GM15510 (cell line): ENCODE data around the gene BRIP1.

Source experiments
- POLR2A ChIP-seq: IDR thresholded peaks from 3 replicates; pipeline ENCODE4 v1.6.1; 2011; ENCODE audit warnings: borderline replicate concordance; ENCODE audit not compliant: insufficient read length; ENCODE audit errors: extremely low read depth

Gene BRIP1

GRCh38 chr17:61639818-61640217 is 223.5 kb downstream of the BRIP1 start:
- no peak for TF ChIP-seq POLR2A

- no peak for TF ChIP-seq POLR2A
Observed at GRCh38 chr17:61638087-61638486, 225.2 kb downstream of the BRIP1 start.

GRCh38 chr17:61635913-61636432 is 227.4 kb downstream of the BRIP1 start:
- no peak for TF ChIP-seq POLR2A

DNA sequence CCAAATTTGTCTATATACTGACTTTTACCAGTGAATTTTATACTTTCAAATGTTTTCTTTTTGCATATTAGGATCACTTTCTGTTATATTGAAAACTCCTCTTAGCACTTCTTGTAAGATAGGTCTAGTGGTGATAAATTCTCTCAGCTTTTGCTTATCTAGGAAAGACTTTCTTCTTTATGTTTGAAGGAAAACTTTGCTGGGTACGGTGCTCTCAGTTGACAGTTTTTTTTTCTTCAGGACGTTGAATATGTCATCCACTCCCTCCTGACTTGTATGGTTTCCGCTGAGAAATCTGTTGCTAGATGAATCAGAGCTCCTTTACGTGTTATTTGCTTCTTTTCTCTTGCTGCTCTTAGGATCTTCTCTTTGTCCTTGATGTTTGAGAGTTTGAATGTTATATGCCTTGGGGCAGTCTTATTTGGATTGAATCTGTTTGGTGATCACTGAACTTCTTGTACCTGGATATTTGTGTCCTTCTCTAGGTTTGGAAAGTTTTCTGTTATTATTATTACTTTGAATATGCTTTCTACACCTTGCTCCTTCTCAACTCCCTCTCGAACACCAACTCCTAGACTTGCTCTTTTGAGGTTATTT is 228.3 kb downstream of the BRIP1 start:
- no peak for TF ChIP-seq POLR2A

- TF ChIP-seq POLR2A, result no peak
Observed at GRCh38 chr17:61634011-61634539, 229.3 kb downstream of the BRIP1 start.

DNA sequence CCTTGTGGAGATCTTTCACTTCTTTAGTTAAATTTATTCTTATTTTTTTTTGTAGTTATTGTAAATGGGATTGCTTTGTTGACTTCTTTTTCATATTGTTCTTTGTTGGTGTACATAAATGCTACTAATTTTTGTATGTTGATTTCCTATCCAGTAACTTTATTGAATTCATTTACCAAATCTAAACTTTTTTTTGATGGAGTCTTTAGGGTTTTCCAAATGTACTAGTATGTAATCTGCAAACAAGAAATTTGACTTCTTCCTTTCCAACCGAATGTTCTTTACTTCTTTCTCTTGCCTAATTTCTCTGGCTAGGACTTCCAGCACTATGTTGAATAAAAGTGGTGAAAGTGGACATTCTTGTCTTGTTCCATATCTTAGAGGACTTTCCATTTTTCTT is 230.5 kb downstream of the BRIP1 start:
- TF ChIP-seq POLR2A, result no peak

DNA sequence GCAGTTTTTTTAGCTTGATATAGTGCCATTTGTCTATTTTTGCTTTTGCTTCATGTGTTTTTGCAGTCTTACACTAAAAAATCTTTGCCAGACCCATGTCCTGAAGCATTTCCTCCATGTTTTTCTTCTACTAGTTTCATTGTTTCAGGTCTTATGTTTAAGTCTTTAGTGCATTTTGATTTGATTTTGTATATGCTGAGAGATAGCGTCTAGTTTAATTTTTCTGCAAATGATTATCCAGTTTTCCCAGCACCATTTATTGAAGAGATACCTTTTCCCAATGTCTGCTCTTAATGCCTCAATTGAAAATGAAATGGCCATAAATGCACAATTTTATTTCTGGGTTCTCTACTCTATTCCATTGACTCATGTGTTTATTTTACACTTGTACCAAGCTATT is 231.5 kb downstream of the BRIP1 start:
- TF ChIP-seq POLR2A, result no peak
